Keratinocyte (primary cell): ENCODE measurements around the gene MYO19.

Source experiments
- EZH2 ChIP-seq: IDR thresholded peaks from one replicate; pipeline ENCODE4 v1.6.1; 2012; ENCODE audit warnings: inconsistent platforms, mild to moderate bottlenecking, low read length, moderate library complexity
- TF ChIP-seq, protein P1 (sequence below), 3 experiments: IDR thresholded peaks in 1 of 3; conservative IDR thresholded peaks in 1 of 3; optimal IDR thresholded peaks in 1 of 3; 2 replicates in 2 of 3; 3 replicates in 1 of 3; pipeline versions ENCODE3 to v1.5.1; 2011; ENCODE audit warnings: low read length in 3 of 3, mild to moderate bottlenecking in 3 of 3, moderate library complexity in 2 of 3, control low read depth in 1 of 3, inconsistent platforms in 1 of 3; ENCODE audit not compliant: insufficient read depth in 2 of 3; ENCODE audit errors: extremely low read depth in 1 of 3

DNA sequence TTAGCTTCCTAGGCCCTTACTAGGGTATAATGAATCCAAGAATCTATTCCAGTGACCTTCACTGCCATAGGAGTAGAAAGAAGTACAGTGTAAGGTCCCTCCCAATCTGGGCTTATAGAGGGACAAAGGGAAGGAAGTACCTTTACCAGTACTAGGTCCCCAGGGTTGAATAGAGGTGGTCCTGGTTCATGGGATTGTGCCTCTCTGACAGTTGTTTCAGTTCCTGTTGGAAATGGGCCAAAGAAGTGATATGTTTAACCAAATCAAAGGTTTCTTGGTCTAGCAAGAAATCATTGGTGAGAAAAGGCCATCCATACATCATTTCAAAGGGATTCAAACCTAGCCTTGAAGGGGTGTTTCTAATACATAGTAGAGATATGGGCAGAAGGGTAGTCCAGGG is 64.2 kb downstream of the MYO19 start:
- TF ChIP-seq, protein P1, sequence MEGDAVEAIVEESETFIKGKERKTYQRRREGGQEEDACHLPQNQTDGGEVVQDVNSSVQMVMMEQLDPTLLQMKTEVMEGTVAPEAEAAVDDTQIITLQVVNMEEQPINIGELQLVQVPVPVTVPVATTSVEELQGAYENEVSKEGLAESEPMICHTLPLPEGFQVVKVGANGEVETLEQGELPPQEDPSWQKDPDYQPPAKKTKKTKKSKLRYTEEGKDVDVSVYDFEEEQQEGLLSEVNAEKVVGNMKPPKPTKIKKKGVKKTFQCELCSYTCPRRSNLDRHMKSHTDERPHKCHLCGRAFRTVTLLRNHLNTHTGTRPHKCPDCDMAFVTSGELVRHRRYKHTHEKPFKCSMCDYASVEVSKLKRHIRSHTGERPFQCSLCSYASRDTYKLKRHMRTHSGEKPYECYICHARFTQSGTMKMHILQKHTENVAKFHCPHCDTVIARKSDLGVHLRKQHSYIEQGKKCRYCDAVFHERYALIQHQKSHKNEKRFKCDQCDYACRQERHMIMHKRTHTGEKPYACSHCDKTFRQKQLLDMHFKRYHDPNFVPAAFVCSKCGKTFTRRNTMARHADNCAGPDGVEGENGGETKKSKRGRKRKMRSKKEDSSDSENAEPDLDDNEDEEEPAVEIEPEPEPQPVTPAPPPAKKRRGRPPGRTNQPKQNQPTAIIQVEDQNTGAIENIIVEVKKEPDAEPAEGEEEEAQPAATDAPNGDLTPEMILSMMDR (optimal IDR thresholded peaks at IDR 0.05 in 1 of 3, IDR thresholded peaks at IDR 0.05 in 1 of 3, conservative IDR thresholded peaks at IDR 0.05 in 1 of 3; ENCODE audit: extremely low read depth in 1 of 3, insufficient read depth in 2 of 3, low read length in 3 of 3) = no peak
- no peak for TF ChIP-seq EZH2
